Measurements from ENCODE around the gene SLC4A3. TPM values are rescaled to one million over a fixed set of nuclear protein-coding genes. Genes with fewer than 3 reads are reported as not detected.

SLC4A3 gene
- total RNA-seq, 1 experiment from 2014 or later = 0.52 TPM

GRCh38 chr2:219612577-219613286, 14.7 kb upstream of the SLC4A3 start:
- POLR2A ChIA-PET (ENCODE audit: low non-redundant PET) = no interaction called here

DNA sequence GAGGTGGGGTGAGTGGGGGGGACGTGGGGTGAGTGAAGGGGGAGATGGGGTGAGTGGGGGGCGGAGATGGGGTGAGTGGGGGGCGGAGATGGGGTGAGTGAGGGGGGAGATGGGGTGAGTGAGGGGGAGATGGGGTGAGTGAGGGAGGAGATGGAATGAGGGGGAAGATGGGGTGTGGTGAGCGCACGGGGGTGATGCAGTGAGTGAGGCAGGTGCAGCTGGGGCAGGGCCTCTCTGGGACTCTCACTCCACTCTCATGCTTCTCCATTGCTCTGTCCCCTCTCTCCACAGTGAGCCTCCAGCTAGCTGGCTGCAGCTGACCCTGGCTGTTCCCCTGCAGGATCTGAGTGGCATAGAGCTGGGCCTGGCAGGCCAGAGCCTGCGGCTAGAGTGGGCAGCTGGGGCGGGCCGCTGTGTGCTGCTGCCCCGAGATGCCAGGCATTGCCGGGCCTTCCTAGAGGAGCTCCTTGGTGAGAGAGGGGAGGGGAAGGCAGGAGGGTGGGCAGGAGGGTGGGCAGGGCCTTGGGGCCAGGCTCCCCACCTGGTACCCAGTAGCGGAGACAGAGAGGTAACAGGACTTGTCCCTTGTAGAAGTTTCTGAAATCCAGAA, 13.9 kb upstream of the SLC4A3 start:
- no peaks in the 10 kb centered on the region for H3K4me1 ChIP-seq (ENCODE audit: insufficient read depth, low read length, poor library complexity, severe bottlenecking)
- POLR2A ChIA-PET (ENCODE audit: low non-redundant PET) = no interaction called here

More at GRCh38 chr2:219612577-219613286, 14.7 kb upstream of the SLC4A3 start:
- Histone ChIP-seq H3K27ac (ENCODE audit: low read depth, low read length, poor library complexity, severe bottlenecking) (no peak overlapping the region), H3K36me3 (ENCODE audit: insufficient read depth, low read length, poor library complexity, severe bottlenecking) (peaks cover 4% of the 10 kb centered on the region), H3K27me3 (replicated peaks; ENCODE audit: insufficient read depth, low read depth, low read length, poor library complexity) (no peaks in the 10 kb centered on the region), H3K4me1 (ENCODE audit: insufficient read depth, low read length, poor library complexity, severe bottlenecking) (no peaks in the 10 kb centered on the region), H3K4me3 (ENCODE audit: low read depth, low read length, poor library complexity, severe bottlenecking) (no peak overlapping the region), H3K9me3 (ENCODE audit: low read depth, low read length, poor library complexity, severe bottlenecking) (no peaks in the 10 kb centered on the region)
- BruUV-seq (replicated peaks) = no TSS peak
- no peak for DNase-seq (ENCODE audit: low spot score)
- TF ChIP-seq EZH2 (IDR thresholded peaks at IDR 0.05; ENCODE audit: borderline replicate concordance, low read depth, low read length, poor library complexity, severe bottlenecking) (no peak), CTCF (conservative IDR thresholded peaks at IDR 0.05; ENCODE audit: low read depth, low read length) (no peak)
- CTCF ChIA-PET = no interaction called here
- intact Hi-C loops (cut with micrococcal nuclease; ENCODE audit: unreplicated experiment) = no loop called here

More for the DNA sequence above, 13.9 kb upstream of the SLC4A3 start:
- no peaks in the 10 kb centered on the region for H3K9me3 ChIP-seq (ENCODE audit: low read depth, low read length, poor library complexity, severe bottlenecking)
- H3K4me3 ChIP-seq (ENCODE audit: low read depth, low read length, poor library complexity, severe bottlenecking) = no peak overlapping the region
- H3K36me3 ChIP-seq (ENCODE audit: insufficient read depth, low read length, poor library complexity, severe bottlenecking) = no peaks in the 10 kb centered on the region
- BruUV-seq (replicated peaks) = no TSS peak
- no peaks in the 10 kb centered on the region for H3K27me3 ChIP-seq (replicated peaks; ENCODE audit: insufficient read depth, low read depth, low read length, poor library complexity)
- no peak for DNase-seq (ENCODE audit: low spot score)
- TF ChIP-seq CTCF (conservative IDR thresholded peaks at IDR 0.05; ENCODE audit: low read depth, low read length) = no peak
- TF ChIP-seq EZH2 (IDR thresholded peaks at IDR 0.05; ENCODE audit: borderline replicate concordance, low read depth, low read length, poor library complexity, severe bottlenecking) = no peak
- H3K27ac ChIP-seq (ENCODE audit: low read depth, low read length, poor library complexity, severe bottlenecking) = no peak overlapping the region
- CTCF ChIA-PET = no interaction called here
- intact Hi-C loops (cut with micrococcal nuclease; ENCODE audit: unreplicated experiment) = no loop called here
